NOMO-1 treated with dmso at 0.1 percent for 144 hours (cell line): ENCODE results near the gene METTL24.

ENCODE experiments used
- DNase-seq: peaks from one replicate; lab custom pipeline; 2025; ENCODE audit not compliant: unreplicated experiment; lab: John Stamatoyannopoulos, UW

METTL24 gene

GRCh38 chr6:110201151-110201884 is 156.8 kb downstream of the METTL24 start:
- DNase-seq = no peak

- no peak for DNase-seq
Observed at GRCh38 chr6:110198561-110198960, 159.6 kb downstream of the METTL24 start.

GRCh38 chr6:110196874-110197273 is 161.3 kb downstream of the METTL24 start:
- no peak for DNase-seq

GRCh38 chr6:110195639-110196038 is 162.5 kb downstream of the METTL24 start:
- DNase-seq = no peak
